H1 (cell line): Measurements from ENCODE around the gene GLRX.

Experiments used
- CEBPB ChIP-seq: IDR thresholded peaks from 2 replicates; pipeline ENCODE4 v1.6.1; 2012; ENCODE audit warnings: low read depth, low read length
- EZH2 ChIP-seq: fragments of 200-600 bp; sonication (generic); IDR thresholded peaks from 2 replicates; pipeline ENCODE4 v1.7.1; 2012; ENCODE audit warnings: low read depth, mild to moderate bottlenecking, moderate library complexity, low read length, inconsistent platforms; ENCODE audit not compliant: severe bottlenecking
- POLR2AphosphoS5 ChIP-seq: IDR thresholded peaks from 2 replicates; pipeline ENCODE4 v1.6.1; 2011; ENCODE audit warnings: low read depth, low read length
- YY1 ChIP-seq: IDR thresholded peaks from 2 replicates; pipeline ENCODE4 v1.6.1; 2011; ENCODE audit warnings: low read depth, mild to moderate bottlenecking, low read length
- TF ChIP-seq, protein P1 (sequence below): IDR thresholded peaks from 2 replicates; pipeline ENCODE4 v1.6.1; 2011; ENCODE audit warnings: low read length, improper control_type of control experiment

DNA sequence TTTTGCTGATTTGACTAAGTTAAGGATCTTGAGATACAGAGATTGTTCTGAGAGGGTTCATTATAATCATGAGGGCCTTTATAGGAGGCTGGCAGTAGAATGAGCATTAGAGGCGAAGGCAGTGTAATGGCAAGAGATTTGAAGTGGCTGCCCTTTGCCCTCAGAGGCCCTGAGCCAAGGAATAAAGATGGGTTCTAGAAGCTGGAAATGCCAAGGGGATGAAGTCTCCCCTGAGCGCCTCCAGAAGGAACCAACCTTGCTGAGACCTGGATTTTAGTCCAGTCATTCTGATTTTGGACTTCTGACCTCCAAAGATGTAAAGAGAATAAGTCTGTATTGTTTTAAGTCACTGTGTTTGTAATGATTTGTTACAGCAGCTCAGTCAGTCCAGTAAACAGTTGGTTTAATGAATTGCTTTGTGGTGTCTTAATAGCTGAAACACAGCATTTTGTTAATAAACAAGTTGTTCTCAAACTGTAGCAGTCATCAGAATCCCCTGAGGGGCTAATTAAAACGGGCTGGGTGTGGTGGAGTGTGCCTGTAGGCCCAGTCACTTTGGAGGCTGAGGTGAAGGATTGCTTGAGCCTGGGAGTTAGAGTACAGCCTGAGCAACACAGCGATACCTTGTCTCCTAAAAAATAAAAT is 23.2 kb downstream of the GLRX start:
- TF ChIP-seq CEBPB (no peak), YY1 (no peak), EZH2 (no peak), POLR2AphosphoS5 (no peak)
- TF ChIP-seq, protein P1, sequence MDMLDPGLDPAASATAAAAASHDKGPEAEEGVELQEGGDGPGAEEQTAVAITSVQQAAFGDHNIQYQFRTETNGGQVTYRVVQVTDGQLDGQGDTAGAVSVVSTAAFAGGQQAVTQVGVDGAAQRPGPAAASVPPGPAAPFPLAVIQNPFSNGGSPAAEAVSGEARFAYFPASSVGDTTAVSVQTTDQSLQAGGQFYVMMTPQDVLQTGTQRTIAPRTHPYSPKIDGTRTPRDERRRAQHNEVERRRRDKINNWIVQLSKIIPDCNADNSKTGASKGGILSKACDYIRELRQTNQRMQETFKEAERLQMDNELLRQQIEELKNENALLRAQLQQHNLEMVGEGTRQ, result no peak
